Esophagus squamous epithelium (tissue), 5 donors: ENCODE data around the gene SPATA25. TPM values are rescaled to one million over a fixed set of nuclear protein-coding genes. Genes with fewer than 3 reads are reported as not detected.

Experiments used
- DNase-seq: peaks from one replicate; lab custom pipeline; 2025; lab: John Stamatoyannopoulos, UW
- H3K27ac ChIP-seq, 4 donors: fragments of 200-600 bp; sonication (generic); one replicate each; pipeline ENCODE4 v1.5.1; 2016 to 2019; ENCODE audit warnings: mild to moderate bottlenecking in 1 of 4
- H3K27me3 ChIP-seq, 4 donors: fragments of 200-600 bp; sonication (generic); 1 replicate in 3 of 4; 2 replicates in 1 of 4; pipeline versions ENCODE4 v1.5.1 to v1.6.0; 2017 to 2021; ENCODE audit warnings: antibody characterized with exemption in 1 of 4
- H3K36me3 ChIP-seq, 3 donors: fragments of 200-600 bp; sonication (generic); one replicate each; pipeline ENCODE4 v1.5.1; 2016 to 2019
- H3K4me1 ChIP-seq, 3 donors: fragments of 200-600 bp; sonication (generic); one replicate each; pipeline ENCODE4 v1.5.1; 2017 to 2019
- H3K4me3 ChIP-seq, 4 donors: fragments of 200-600 bp; sonication (generic); 1 replicate in 3 of 4; 2 replicates in 1 of 4; pipeline ENCODE4 v1.5.1; 2016 to 2019; ENCODE audit warnings: mild to moderate bottlenecking in 2 of 4, moderate library complexity in 1 of 4
- H3K9me3 ChIP-seq, 3 donors: fragments of 200-600 bp; sonication (generic); one replicate each; pipeline ENCODE4 v1.5.1; 2016 to 2019
- POLR2A ChIP-seq, 4 donors: fragments of 450-650 bp; IDR thresholded peaks; one replicate each; pipeline ENCODE4 v1.6.1; 2017; ENCODE audit warnings: antibody characterized with exemption in 4 of 4, mild to moderate bottlenecking in 4 of 4, moderate library complexity in 3 of 4
- WGBS, 2 donors: methylation state at CpG; one replicate each; pipeline ENCODE4 v1.1.5; 2018; 5-methylcytosine and 5-hydroxymethylcytosine counted together
- intact Hi-C: fragments of 100-400 bp; cut with DNase I; formaldehyde crosslinking; loops from one replicate; pipeline ENCODE4 v1.15.0; 2022
- total RNA-seq, 4 donors: library from RNA; depleted of rRNA; stranded (reverse); fragments of >200 nt; gene quantifications; one replicate each; pipeline ENCODE4 v1.1.0, GENCODE V29; 2016
- TF ChIP-seq, protein P1 (sequence below), 6 experiments: fragments of 450-650 bp in 4 of 6; fragments of 200-600 bp in 2 of 6; sonication (generic) in 2 of 6; IDR thresholded peaks; one replicate each; pipeline ENCODE4 v1.5.1; 2016 to 2019; ENCODE audit warnings: antibody characterized with exemption in 6 of 6, mild to moderate bottlenecking in 4 of 6, moderate library complexity in 4 of 6
- donor health status: DM: yes; HTN: yes; CAD: no.

SPATA25 gene
- total RNA-seq, 4 donors from 2014 or later, result 1.1 to 1.3 TPM; not detected in 2

DNA sequence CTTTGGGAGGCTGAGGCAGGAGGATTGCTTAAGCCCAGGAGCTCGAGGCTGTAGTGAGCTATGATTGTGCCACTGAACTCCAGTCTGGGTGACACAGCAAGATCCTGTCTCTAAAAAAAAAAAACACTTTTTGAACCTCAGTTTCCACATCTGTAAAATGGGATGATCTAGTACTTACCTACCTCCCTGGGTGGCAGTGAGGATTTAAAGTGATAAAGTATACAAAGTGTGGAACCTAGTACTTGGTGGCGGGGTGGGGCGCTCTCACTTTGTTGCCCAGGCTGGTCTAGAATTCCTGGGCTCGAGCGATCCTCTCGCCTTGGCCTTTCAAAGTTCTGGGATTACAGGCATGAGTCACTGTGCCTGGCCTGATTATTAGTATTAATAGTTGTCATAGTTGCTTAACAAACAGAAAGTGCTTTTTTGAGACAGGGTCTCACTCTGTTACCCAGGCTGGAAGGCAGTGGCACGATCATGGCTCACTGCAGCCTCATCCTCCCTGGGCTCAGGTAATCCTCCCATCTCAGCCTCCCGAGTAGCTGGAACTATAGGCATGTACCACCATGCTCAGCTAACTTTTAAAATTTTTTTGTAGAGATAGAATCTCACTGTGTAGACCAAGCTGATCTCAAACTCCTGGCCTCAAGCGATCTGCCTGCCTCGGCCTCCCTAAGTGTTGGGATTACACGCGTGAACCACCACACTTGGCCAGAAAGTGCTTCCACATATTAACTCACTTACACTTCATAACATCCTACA is 31.5 kb upstream of the SPATA25 start:
- H3K36me3 ChIP-seq, result no peaks in the 10 kb centered on the region

DNA sequence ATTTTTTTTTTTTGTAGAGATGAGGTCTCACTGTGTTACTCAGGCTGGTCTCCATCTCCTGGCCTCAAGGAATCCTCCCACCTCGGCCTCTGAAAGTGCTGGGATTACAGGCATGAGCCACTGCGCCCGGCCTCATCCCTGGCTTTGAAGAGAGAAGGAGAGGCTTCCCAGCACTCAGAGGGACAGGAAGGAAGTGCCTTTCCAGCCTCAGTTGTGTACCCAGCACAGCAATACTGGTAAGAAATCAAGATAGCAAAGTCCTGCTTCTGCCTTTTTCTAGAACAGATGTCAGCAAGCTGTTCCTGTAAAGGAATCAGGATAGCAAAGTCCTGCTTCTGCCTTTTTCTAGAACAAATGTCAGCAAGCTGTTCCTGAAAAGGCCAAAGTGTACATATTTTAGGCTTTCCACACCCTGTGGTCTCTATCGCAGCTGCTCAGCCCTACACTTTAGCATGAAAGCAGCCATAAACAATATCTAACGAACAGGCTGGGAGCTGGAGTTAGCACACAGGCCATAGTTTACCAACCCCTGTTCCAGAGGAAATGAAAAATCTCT is 30.8 kb upstream of the SPATA25 start:
- Histone ChIP-seq H3K9me3 (no peaks in the 10 kb centered on the region), H3K27me3 (no peaks in the 10 kb centered on the region), H3K4me3 (no peak overlapping the region), H3K4me1 (peaks cover 8 to 63% (median 34%) of the 10 kb centered on the region in 3 donors), H3K27ac (peak overlapping the region; percentile 24 to 86 (median 62)), H3K36me3 (no peaks in the 10 kb centered on the region)
- no peak for DNase-seq
- no peak for TF ChIP-seq POLR2A (IDR thresholded peaks at IDR 0.05)
- TF ChIP-seq, protein P1, sequence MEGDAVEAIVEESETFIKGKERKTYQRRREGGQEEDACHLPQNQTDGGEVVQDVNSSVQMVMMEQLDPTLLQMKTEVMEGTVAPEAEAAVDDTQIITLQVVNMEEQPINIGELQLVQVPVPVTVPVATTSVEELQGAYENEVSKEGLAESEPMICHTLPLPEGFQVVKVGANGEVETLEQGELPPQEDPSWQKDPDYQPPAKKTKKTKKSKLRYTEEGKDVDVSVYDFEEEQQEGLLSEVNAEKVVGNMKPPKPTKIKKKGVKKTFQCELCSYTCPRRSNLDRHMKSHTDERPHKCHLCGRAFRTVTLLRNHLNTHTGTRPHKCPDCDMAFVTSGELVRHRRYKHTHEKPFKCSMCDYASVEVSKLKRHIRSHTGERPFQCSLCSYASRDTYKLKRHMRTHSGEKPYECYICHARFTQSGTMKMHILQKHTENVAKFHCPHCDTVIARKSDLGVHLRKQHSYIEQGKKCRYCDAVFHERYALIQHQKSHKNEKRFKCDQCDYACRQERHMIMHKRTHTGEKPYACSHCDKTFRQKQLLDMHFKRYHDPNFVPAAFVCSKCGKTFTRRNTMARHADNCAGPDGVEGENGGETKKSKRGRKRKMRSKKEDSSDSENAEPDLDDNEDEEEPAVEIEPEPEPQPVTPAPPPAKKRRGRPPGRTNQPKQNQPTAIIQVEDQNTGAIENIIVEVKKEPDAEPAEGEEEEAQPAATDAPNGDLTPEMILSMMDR (IDR thresholded peaks at IDR 0.05), result no peak
- 56 to 61% methylated on average over 2 to 5 of the region's 5 CpGs for WGBS, 2 donors
- intact Hi-C loops, result no loop called here

More for the DNA sequence above, 31.5 kb upstream of the SPATA25 start:
- H3K27ac ChIP-seq, result peak overlapping the region; percentile 30 to 86 (median 62)
- DNase-seq, result no peak
- no peaks in the 10 kb centered on the region for H3K27me3 ChIP-seq
- intact Hi-C loops, result no loop called here
- H3K9me3 ChIP-seq, result no peaks in the 10 kb centered on the region
- TF ChIP-seq, protein P1 (IDR thresholded peaks at IDR 0.05), result no peak
- no peak for TF ChIP-seq POLR2A (IDR thresholded peaks at IDR 0.05)
- H3K4me3 ChIP-seq, result no peak overlapping the region
- peaks cover 8 to 67% (median 35%) of the 10 kb centered on the region in 3 donors for H3K4me1 ChIP-seq
- 66 to 77% methylated on average over 9 to 12 of the region's 12 CpGs for WGBS, 2 donors

DNA sequence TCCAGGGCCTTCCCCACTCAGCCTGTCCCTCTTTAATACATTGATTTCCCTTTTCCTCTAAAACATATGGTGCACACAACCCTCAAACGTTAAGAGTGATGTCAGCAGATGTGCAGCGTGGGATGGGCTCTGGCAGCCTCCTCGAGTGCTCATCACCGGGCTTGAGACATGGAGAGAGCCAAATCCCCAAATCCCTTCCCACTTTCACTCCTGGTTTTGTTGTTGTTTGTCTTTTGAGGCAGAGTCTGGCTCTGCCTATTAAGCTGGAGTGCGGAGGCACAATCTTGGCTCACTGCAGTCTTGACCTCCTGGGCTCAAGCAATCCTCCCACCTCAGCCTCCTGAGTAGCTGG is 30.3 kb upstream of the SPATA25 start:
- no peaks in the 10 kb centered on the region for H3K27me3 ChIP-seq
- no peaks in the 10 kb centered on the region for H3K9me3 ChIP-seq
- DNase-seq, result no peak
- H3K27ac ChIP-seq, result peak overlapping the region; percentile 24 to 86 (median 62)
- no peak overlapping the region for H3K4me3 ChIP-seq
- no peaks in the 10 kb centered on the region for H3K36me3 ChIP-seq
- H3K4me1 ChIP-seq, result peaks cover 8 to 66% (median 39%) of the 10 kb centered on the region in 3 donors
- intact Hi-C loops, result no loop called here
- TF ChIP-seq, protein P1 (IDR thresholded peaks at IDR 0.05), result no peak
- TF ChIP-seq POLR2A (IDR thresholded peaks at IDR 0.05), result no peak
- WGBS, 2 donors, result 55 to 68% methylated on average over 5 of the region's 5 CpGs

DNA sequence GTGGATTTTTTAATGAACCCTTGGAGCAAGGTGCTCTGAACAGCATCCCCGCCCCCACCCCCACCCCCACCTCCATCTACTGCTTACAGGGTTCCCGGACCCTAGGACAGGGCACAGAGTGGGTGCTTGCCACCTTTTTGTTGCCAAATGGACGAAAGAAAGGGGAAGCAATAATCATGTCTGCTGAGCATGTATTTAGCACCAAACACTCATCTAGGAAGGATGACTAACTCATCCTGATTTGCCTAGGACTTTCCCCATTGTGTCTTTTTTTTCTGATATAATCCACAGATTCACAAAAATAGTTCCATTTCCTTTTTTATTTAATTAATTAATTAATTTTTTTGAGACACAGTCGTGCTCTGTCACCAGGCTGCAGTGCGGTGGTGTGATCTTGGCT is 25.7 kb upstream of the SPATA25 start:
- WGBS, 2 donors, result 28 to 32% methylated on average over 3 of the region's 5 CpGs
- TF ChIP-seq, protein P1 (IDR thresholded peaks at IDR 0.05), result no peak
- TF ChIP-seq POLR2A (IDR thresholded peaks at IDR 0.05), result no peak
- H3K9me3 ChIP-seq, result no peaks in the 10 kb centered on the region
- DNase-seq, result no peak
- H3K36me3 ChIP-seq, result peaks cover 0 to 5% (median 0%) of the 10 kb centered on the region in 3 donors
- no peaks in the 10 kb centered on the region for H3K27me3 ChIP-seq
- peaks cover 0 to 57% (median 32%) of the 10 kb centered on the region in 3 donors for H3K4me1 ChIP-seq
- H3K4me3 ChIP-seq, result no peak overlapping the region
- H3K27ac ChIP-seq, result peak overlapping the region in 1 of 4 donors; percentile 34
- intact Hi-C loops, result no loop called here

DNA sequence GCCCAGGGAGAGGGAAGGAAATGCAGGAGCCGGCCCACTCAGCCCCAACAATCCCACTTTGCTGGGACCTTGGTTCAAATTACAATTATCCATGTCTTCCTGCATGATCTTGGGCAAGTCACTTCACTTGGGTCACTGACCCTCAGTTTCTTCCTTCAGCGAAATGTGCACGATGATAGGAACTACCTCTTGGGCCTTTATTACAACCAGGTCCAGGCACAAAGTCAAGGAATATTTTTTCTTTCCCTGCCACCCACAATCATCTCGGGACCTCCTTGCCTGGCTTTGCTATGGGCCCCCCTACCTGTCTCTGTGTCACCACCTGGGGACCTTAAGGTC is 24.9 kb upstream of the SPATA25 start:
- no peak for DNase-seq
- peak overlapping the region; percentile 80 to 93 (median 86) for H3K27ac ChIP-seq
- 8 to 21% methylated on average over 4 of the region's 4 CpGs for WGBS, 2 donors
- H3K4me3 ChIP-seq, result peak overlapping the region; percentile 41 to 79 (median 54)
- no peaks in the 10 kb centered on the region for H3K9me3 ChIP-seq
- intact Hi-C loops, result no loop called here
- no peaks in the 10 kb centered on the region for H3K27me3 ChIP-seq
- peaks cover 0 to 49% (median 25%) of the 10 kb centered on the region in 3 donors for H3K4me1 ChIP-seq
- peaks cover 0 to 13% (median 0%) of the 10 kb centered on the region in 3 donors for H3K36me3 ChIP-seq
- TF ChIP-seq, protein P1 (IDR thresholded peaks at IDR 0.05), result no peak
- TF ChIP-seq POLR2A (IDR thresholded peaks at IDR 0.05), result no peak
